ENCODE measurements around the gene PRPF19.

The PRPF19 gene

GRCh38 chr11:60899977-60900376 lies 6.4 kb downstream of the PRPF19 start:
- H3K36me3 ChIP-seq (ENCODE audit: control insufficient read depth in 1 of 2, insufficient read depth in 2 of 2, low read length in 2 of 2): peaks cover 69 to 73% of the 10 kb centered on the region in 2 donors
- H3K9me3 ChIP-seq (ENCODE audit: control insufficient read depth in 1 of 2, low read length in 2 of 2): no peaks in the 10 kb centered on the region
- H3K4me3 ChIP-seq (ENCODE audit: low read depth in 1 of 2, low read length in 2 of 2): no peak overlapping the region
- no peaks in the 10 kb centered on the region for H3K27me3 ChIP-seq (ENCODE audit: low read depth, low read length)
- H3K4me1 ChIP-seq (ENCODE audit: control insufficient read depth in 1 of 2, insufficient read depth in 2 of 2, low read length in 2 of 2): peaks cover 8 to 11% of the 10 kb centered on the region in 2 donors
- H3K27ac ChIP-seq (ENCODE audit: low read length): no peak overlapping the region

GRCh38 chr11:60899046-60899936 lies 7.1 kb downstream of the PRPF19 start:
- H3K27me3 ChIP-seq (ENCODE audit: low read depth, low read length): no peaks in the 10 kb centered on the region
- peaks cover 69 to 78% of the 10 kb centered on the region in 2 donors for H3K36me3 ChIP-seq (ENCODE audit: control insufficient read depth in 1 of 2, insufficient read depth in 2 of 2, low read length in 2 of 2)
- H3K4me1 ChIP-seq (ENCODE audit: control insufficient read depth in 1 of 2, insufficient read depth in 2 of 2, low read length in 2 of 2): peaks cover 2 to 5% of the 10 kb centered on the region in 2 donors
- no peak overlapping the region for H3K4me3 ChIP-seq (ENCODE audit: low read depth in 1 of 2, low read length in 2 of 2)
- no peaks in the 10 kb centered on the region for H3K9me3 ChIP-seq (ENCODE audit: control insufficient read depth in 1 of 2, low read length in 2 of 2)
- H3K27ac ChIP-seq (ENCODE audit: low read length): no peak overlapping the region

GRCh38 chr11:60897496-60897895 lies 8.9 kb downstream of the PRPF19 start:
- no peak overlapping the region for H3K4me3 ChIP-seq (ENCODE audit: low read depth in 1 of 2, low read length in 2 of 2)
- no peaks in the 10 kb centered on the region for H3K9me3 ChIP-seq (ENCODE audit: control insufficient read depth in 1 of 2, low read length in 2 of 2)
- no peaks in the 10 kb centered on the region for H3K4me1 ChIP-seq (ENCODE audit: control insufficient read depth in 1 of 2, insufficient read depth in 2 of 2, low read length in 2 of 2)
- H3K27ac ChIP-seq (ENCODE audit: low read length): no peak overlapping the region
- H3K27me3 ChIP-seq (ENCODE audit: low read depth, low read length): no peaks in the 10 kb centered on the region
- H3K36me3 ChIP-seq (ENCODE audit: control insufficient read depth in 1 of 2, insufficient read depth in 2 of 2, low read length in 2 of 2): peaks cover 69 to 77% of the 10 kb centered on the region in 2 donors

GRCh38 chr11:60895687-60896086 lies 10.7 kb downstream of the PRPF19 start:
- Histone ChIP-seq H3K4me3 (ENCODE audit: low read depth in 1 of 2, low read length in 2 of 2) (no peak overlapping the region), H3K27ac (ENCODE audit: low read length) (no peak overlapping the region), H3K4me1 (ENCODE audit: control insufficient read depth in 1 of 2, insufficient read depth in 2 of 2, low read length in 2 of 2) (peaks cover 0 to 1% of the 10 kb centered on the region in 2 donors), H3K36me3 (ENCODE audit: control insufficient read depth in 1 of 2, insufficient read depth in 2 of 2, low read length in 2 of 2) (peaks cover 61 to 73% of the 10 kb centered on the region in 2 donors), H3K27me3 (ENCODE audit: low read depth, low read length) (no peaks in the 10 kb centered on the region), H3K9me3 (ENCODE audit: control insufficient read depth in 1 of 2, low read length in 2 of 2) (no peaks in the 10 kb centered on the region)

GRCh38 chr11:60891103-60891741 lies 15.2 kb downstream of the PRPF19 start:
- H3K36me3 ChIP-seq (ENCODE audit: control insufficient read depth in 1 of 2, insufficient read depth in 2 of 2, low read length in 2 of 2): peaks cover 29 to 45% of the 10 kb centered on the region in 2 donors
- H3K4me1 ChIP-seq (ENCODE audit: control insufficient read depth in 1 of 2, insufficient read depth in 2 of 2, low read length in 2 of 2): peaks cover 0 to 3% of the 10 kb centered on the region in 2 donors
- no peak overlapping the region for H3K4me3 ChIP-seq (ENCODE audit: low read depth in 1 of 2, low read length in 2 of 2)
- no peak overlapping the region for H3K27ac ChIP-seq (ENCODE audit: low read length)
- H3K9me3 ChIP-seq (ENCODE audit: control insufficient read depth in 1 of 2, low read length in 2 of 2): no peaks in the 10 kb centered on the region
- no peaks in the 10 kb centered on the region for H3K27me3 ChIP-seq (ENCODE audit: low read depth, low read length)

- Histone ChIP-seq H3K36me3 (ENCODE audit: control insufficient read depth in 1 of 2, insufficient read depth in 2 of 2, low read length in 2 of 2) (peaks cover 26 to 41% of the 10 kb centered on the region in 2 donors), H3K4me3 (ENCODE audit: low read depth in 1 of 2, low read length in 2 of 2) (no peak overlapping the region), H3K4me1 (ENCODE audit: control insufficient read depth in 1 of 2, insufficient read depth in 2 of 2, low read length in 2 of 2) (peaks cover 0 to 3% of the 10 kb centered on the region in 2 donors)
These were observed 15.7 kb downstream of the PRPF19 start for GRCh38 chr11:60890696-60891095.

GRCh38 chr11:60889869-60890311 lies 16.5 kb downstream of the PRPF19 start:
- Histone ChIP-seq H3K4me3 (ENCODE audit: low read depth in 1 of 2, low read length in 2 of 2) (no peak overlapping the region), H3K27ac (ENCODE audit: low read length) (no peak overlapping the region), H3K4me1 (ENCODE audit: control insufficient read depth in 1 of 2, insufficient read depth in 2 of 2, low read length in 2 of 2) (peaks cover 0 to 3% of the 10 kb centered on the region in 2 donors), H3K36me3 (ENCODE audit: control insufficient read depth in 1 of 2, insufficient read depth in 2 of 2, low read length in 2 of 2) (peaks cover 26 to 34% of the 10 kb centered on the region in 2 donors), H3K9me3 (ENCODE audit: control insufficient read depth in 1 of 2, low read length in 2 of 2) (no peaks in the 10 kb centered on the region), H3K27me3 (ENCODE audit: low read depth, low read length) (no peaks in the 10 kb centered on the region)

More at GRCh38 chr11:60890696-60891095, 15.7 kb downstream of the PRPF19 start:
- Histone ChIP-seq H3K9me3 (ENCODE audit: control insufficient read depth in 1 of 2, low read length in 2 of 2) (no peaks in the 10 kb centered on the region), H3K27ac (ENCODE audit: low read length) (no peak overlapping the region), H3K27me3 (ENCODE audit: low read depth, low read length) (no peaks in the 10 kb centered on the region)

GRCh38 chr11:60887556-60887955 lies 18.8 kb downstream of the PRPF19 start:
- H3K27ac ChIP-seq (ENCODE audit: low read length): no peak overlapping the region
- H3K4me1 ChIP-seq (ENCODE audit: control insufficient read depth in 1 of 2, insufficient read depth in 2 of 2, low read length in 2 of 2): peaks cover 0 to 3% of the 10 kb centered on the region in 2 donors
- no peaks in the 10 kb centered on the region for H3K9me3 ChIP-seq (ENCODE audit: control insufficient read depth in 1 of 2, low read length in 2 of 2)

GRCh38 chr11:60880643-60881282 lies 25.6 kb downstream of the PRPF19 start:
- no peak overlapping the region for H3K27ac ChIP-seq (ENCODE audit: low read length)

More at GRCh38 chr11:60887556-60887955, 18.8 kb downstream of the PRPF19 start:
- H3K4me3 ChIP-seq (ENCODE audit: low read depth in 1 of 2, low read length in 2 of 2): no peak overlapping the region
- H3K27me3 ChIP-seq (ENCODE audit: low read depth, low read length): no peaks in the 10 kb centered on the region
- H3K36me3 ChIP-seq (ENCODE audit: control insufficient read depth in 1 of 2, insufficient read depth in 2 of 2, low read length in 2 of 2): peaks cover 16 to 20% of the 10 kb centered on the region in 2 donors

GRCh38 chr11:60879971-60880588 lies 26.3 kb downstream of the PRPF19 start:
- H3K27me3 ChIP-seq (ENCODE audit: low read depth, low read length): no peaks in the 10 kb centered on the region
- no peak overlapping the region for H3K27ac ChIP-seq (ENCODE audit: low read length)
- peaks cover 5 to 9% of the 10 kb centered on the region in 2 donors for H3K36me3 ChIP-seq (ENCODE audit: control insufficient read depth in 1 of 2, insufficient read depth in 2 of 2, low read length in 2 of 2)
- no peaks in the 10 kb centered on the region for H3K4me1 ChIP-seq (ENCODE audit: control insufficient read depth in 1 of 2, insufficient read depth in 2 of 2, low read length in 2 of 2)
- H3K9me3 ChIP-seq (ENCODE audit: control insufficient read depth in 1 of 2, low read length in 2 of 2): no peaks in the 10 kb centered on the region
- H3K4me3 ChIP-seq (ENCODE audit: low read depth in 1 of 2, low read length in 2 of 2): no peak overlapping the region

More at GRCh38 chr11:60880643-60881282, 25.6 kb downstream of the PRPF19 start:
- H3K36me3 ChIP-seq (ENCODE audit: control insufficient read depth in 1 of 2, insufficient read depth in 2 of 2, low read length in 2 of 2): peaks cover 5 to 9% of the 10 kb centered on the region in 2 donors
- no peaks in the 10 kb centered on the region for H3K9me3 ChIP-seq (ENCODE audit: control insufficient read depth in 1 of 2, low read length in 2 of 2)
- no peaks in the 10 kb centered on the region for H3K4me1 ChIP-seq (ENCODE audit: control insufficient read depth in 1 of 2, insufficient read depth in 2 of 2, low read length in 2 of 2)
- no peaks in the 10 kb centered on the region for H3K27me3 ChIP-seq (ENCODE audit: low read depth, low read length)
- H3K4me3 ChIP-seq (ENCODE audit: low read depth in 1 of 2, low read length in 2 of 2): no peak overlapping the region
